SU-DHL-6 (cell line): ENCODE measurements around the gene SIDT2.

Source experiments
- H2AFZ ChIP-seq: fragments of 200-600 bp; sonication (generic); 2 replicates; pipeline ENCODE4 v1.6.1; 2014; ENCODE audit warnings: low read depth, mild to moderate bottlenecking, moderate library complexity, mixed read lengths, antibody characterized with exemption, low read length; ENCODE audit not compliant: severe bottlenecking
- H3F3A ChIP-seq: fragments of 200-600 bp; shearing (Covaris generic); 2 replicates; pipeline ENCODE4 v1.6.0; 2016; ENCODE audit warnings: antibody characterized with exemption, mild to moderate bottlenecking; ENCODE audit not compliant: insufficient read depth
- H3K27ac ChIP-seq: fragments of 200-600 bp; sonication (generic); 2 replicates; pipeline ENCODE4 v1.5.1; 2016; ENCODE audit warnings: low read depth, mild to moderate bottlenecking, low read length, moderate library complexity, mixed read lengths
- H3K27me3 ChIP-seq: fragments of 200-600 bp; sonication (generic), shearing (Covaris generic); 2 replicates; pipeline ENCODE4 v1.6.0; 2014; ENCODE audit warnings: mild to moderate bottlenecking, low read length
- H3K36me3 ChIP-seq: fragments of 200-600 bp; sonication (generic); 2 replicates; pipeline ENCODE4 v1.6.1; 2014; ENCODE audit warnings: mild to moderate bottlenecking, low read length, mixed read lengths
- H3K4me2 ChIP-seq: fragments of 300-600, 200-600 bp; shearing (Covaris generic), sonication (generic); 2 replicates; pipeline ENCODE4 v1.6.0; 2014; ENCODE audit warnings: low read length, low read depth, mild to moderate bottlenecking; ENCODE audit not compliant: poor library complexity, severe bottlenecking
- H3K4me3 ChIP-seq: fragments of 200-600 bp; sonication (generic); 2 replicates; pipeline ENCODE4 v1.5.1; 2014; ENCODE audit warnings: antibody characterized with exemption, low read length, mild to moderate bottlenecking, mixed read lengths; ENCODE audit not compliant: insufficient read depth, poor library complexity, severe bottlenecking
- H3K79me2 ChIP-seq: fragments of 200-600 bp; sonication (generic); 2 replicates; pipeline ENCODE4 v1.6.1; 2014; ENCODE audit warnings: mild to moderate bottlenecking, low read length, moderate library complexity; ENCODE audit not compliant: insufficient read depth
- H3K9ac ChIP-seq: fragments of 200-600 bp; sonication (generic); 2 replicates; pipeline ENCODE4 v1.7.0; 2014; ENCODE audit warnings: mild to moderate bottlenecking, low read length
- H3K9me2 ChIP-seq: fragments of 200-600 bp; sonication (generic); replicated peaks from 2 replicates; pipeline ENCODE4 v1.6.1; 2014; ENCODE audit warnings: low read length; ENCODE audit not compliant: insufficient read depth
- H3K9me3 ChIP-seq: fragments of 200-600 bp; sonication (generic); 2 replicates; pipeline ENCODE4 v1.6.1; 2014; ENCODE audit warnings: low read length, mixed read lengths; ENCODE audit not compliant: insufficient read depth
- H4K20me1 ChIP-seq: fragments of 200-600 bp; sonication (generic); 2 replicates; pipeline ENCODE4 v1.6.1; 2014; ENCODE audit warnings: low read depth, mild to moderate bottlenecking, antibody characterized with exemption, low read length, moderate library complexity, mixed read lengths
- EZH2phosphoT487 ChIP-seq: fragments of 200-600 bp; sonication (generic), shearing (Covaris generic); conservative IDR thresholded peaks from 2 replicates; pipeline ENCODE4 v1.6.1; 2018; ENCODE audit warnings: mild to moderate bottlenecking, antibody characterized with exemption, low read length, moderate library complexity, mixed read lengths
- TF ChIP-seq, protein P1 (sequence below): fragments of 200-600 bp; sonication (generic); IDR thresholded peaks from one replicate; pipeline ENCODE4 v1.5.1; 2017; ENCODE audit warnings: antibody characterized with exemption, mild to moderate bottlenecking, low read length, moderate library complexity; ENCODE audit not compliant: insufficient read depth, poor library complexity, severe bottlenecking

SIDT2 gene

GRCh38 chr11:117232911-117233409, 54.4 kb downstream of the SIDT2 start:
- H3K79me2 ChIP-seq, result peaks cover 38% of the 10 kb centered on the region
- H3K9me3 ChIP-seq, result no peaks in the 10 kb centered on the region
- no peaks in the 10 kb centered on the region for H3K9me2 ChIP-seq
- no peak for TF ChIP-seq EZH2phosphoT487
- TF ChIP-seq, protein P1, sequence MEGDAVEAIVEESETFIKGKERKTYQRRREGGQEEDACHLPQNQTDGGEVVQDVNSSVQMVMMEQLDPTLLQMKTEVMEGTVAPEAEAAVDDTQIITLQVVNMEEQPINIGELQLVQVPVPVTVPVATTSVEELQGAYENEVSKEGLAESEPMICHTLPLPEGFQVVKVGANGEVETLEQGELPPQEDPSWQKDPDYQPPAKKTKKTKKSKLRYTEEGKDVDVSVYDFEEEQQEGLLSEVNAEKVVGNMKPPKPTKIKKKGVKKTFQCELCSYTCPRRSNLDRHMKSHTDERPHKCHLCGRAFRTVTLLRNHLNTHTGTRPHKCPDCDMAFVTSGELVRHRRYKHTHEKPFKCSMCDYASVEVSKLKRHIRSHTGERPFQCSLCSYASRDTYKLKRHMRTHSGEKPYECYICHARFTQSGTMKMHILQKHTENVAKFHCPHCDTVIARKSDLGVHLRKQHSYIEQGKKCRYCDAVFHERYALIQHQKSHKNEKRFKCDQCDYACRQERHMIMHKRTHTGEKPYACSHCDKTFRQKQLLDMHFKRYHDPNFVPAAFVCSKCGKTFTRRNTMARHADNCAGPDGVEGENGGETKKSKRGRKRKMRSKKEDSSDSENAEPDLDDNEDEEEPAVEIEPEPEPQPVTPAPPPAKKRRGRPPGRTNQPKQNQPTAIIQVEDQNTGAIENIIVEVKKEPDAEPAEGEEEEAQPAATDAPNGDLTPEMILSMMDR, result no peak
- H4K20me1 ChIP-seq, result no peaks in the 10 kb centered on the region
- H2AFZ ChIP-seq, result peak overlapping the region; percentile 71
- H3F3A ChIP-seq, result peaks cover 14% of the 10 kb centered on the region; the same call in 1 of the 2 replicates
- peak overlapping the region; percentile 95 for H3K9ac ChIP-seq
- peak overlapping the region; percentile 94 for H3K4me2 ChIP-seq
- H3K27ac ChIP-seq, result peak overlapping the region; percentile 46
- H3K4me3 ChIP-seq, result peak overlapping the region; percentile 99
- no peaks in the 10 kb centered on the region; the same call in 1 of the 2 replicates for H3K36me3 ChIP-seq
- no peaks in the 10 kb centered on the region for H3K27me3 ChIP-seq

DNA sequence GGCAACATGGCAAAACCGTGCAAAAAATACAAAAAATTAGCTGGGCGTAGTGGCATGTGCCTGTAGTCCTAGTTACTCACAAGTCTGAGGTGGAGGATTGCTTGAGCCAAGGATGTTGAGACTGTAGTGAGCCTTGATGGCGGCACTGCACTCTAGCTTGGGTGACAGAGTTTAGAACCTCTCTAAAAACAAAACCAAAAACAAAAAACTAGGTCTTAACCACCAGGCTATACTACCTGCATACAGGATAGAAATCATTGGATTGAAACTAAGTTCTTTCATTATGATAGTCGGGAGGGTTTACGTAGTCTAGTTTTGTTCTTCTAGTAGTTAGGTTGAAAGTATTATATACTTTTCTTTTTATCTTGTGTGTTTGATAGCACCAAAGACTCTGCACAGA, 59.7 kb downstream of the SIDT2 start:
- Histone ChIP-seq H4K20me1 (no peaks in the 10 kb centered on the region), H3K36me3 (no peaks in the 10 kb centered on the region; the same call in 1 of the 2 replicates), H3K27me3 (no peaks in the 10 kb centered on the region), H3K4me3 (no peak overlapping the region), H3F3A (peaks cover 10% of the 10 kb centered on the region; the same call in 1 of the 2 replicates), H3K27ac (no peak overlapping the region), H3K9me3 (no peaks in the 10 kb centered on the region), H3K9me2 (no peaks in the 10 kb centered on the region), H3K4me2 (no peak overlapping the region), H2AFZ (no peak overlapping the region), H3K79me2 (peaks cover 14% of the 10 kb centered on the region; the same call in 1 of the 2 replicates), H3K9ac (no peak overlapping the region)
- TF ChIP-seq EZH2phosphoT487, result no peak
- TF ChIP-seq, protein P1, result no peak

- no peak overlapping the region for H3K4me2 ChIP-seq
- H3K36me3 ChIP-seq, result no peaks in the 10 kb centered on the region; the same call in 1 of the 2 replicates
- H3K9me2 ChIP-seq, result no peaks in the 10 kb centered on the region
- no peak overlapping the region for H3K27ac ChIP-seq
- TF ChIP-seq, protein P1, result no peak
- TF ChIP-seq EZH2phosphoT487, result no peak
- H3K9me3 ChIP-seq, result no peaks in the 10 kb centered on the region
- H3K4me3 ChIP-seq, result no peak overlapping the region
- H4K20me1 ChIP-seq, result no peaks in the 10 kb centered on the region
- peaks cover 7% of the 10 kb centered on the region; the same call in 1 of the 2 replicates for H3F3A ChIP-seq
- H3K79me2 ChIP-seq, result peaks cover 5% of the 10 kb centered on the region; the same call in 1 of the 2 replicates
- no peaks in the 10 kb centered on the region for H3K27me3 ChIP-seq
- no peak overlapping the region for H3K9ac ChIP-seq
- H2AFZ ChIP-seq, result no peak overlapping the region
These were observed 60.8 kb downstream of the SIDT2 start for GRCh38 chr11:117239295-117239694.
